ENCODE data around the gene PFKM. TPM values are rescaled to one million over a fixed set of nuclear protein-coding genes. Genes with fewer than 3 reads are reported as not detected.

The PFKM gene
- total RNA-seq, 4 donors from 2014 or later = 55.6 to 71.3 (median 63.4) TPM

GRCh38 chr12:48156652-48157017 lies 37.5 kb downstream of the PFKM start:
- Histone ChIP-seq H3K27me3 (no peaks in the 10 kb centered on the region), H3K36me3 (peaks cover 15 to 18% (median 17%) of the 10 kb centered on the region in 4 donors), H3K4me3 (peak overlapping the region; percentile 68 to 81 (median 74)), H3K4me1 (peaks cover 18 to 34% (median 20%) of the 10 kb centered on the region in 4 donors), H3K9me3 (no peaks in the 10 kb centered on the region), H3K27ac (replicated peaks in 1 of 4) (peak overlapping the region; percentile 79 to 83 (median 81))
- TF ChIP-seq POLR2AphosphoS5 (IDR thresholded peaks at IDR 0.05) (no peak), POLR2A (IDR thresholded peaks at IDR 0.05; ENCODE audit: low read depth) (no peak), EP300 (IDR thresholded peaks at IDR 0.05) (no peak), CTCF (IDR thresholded peaks at IDR 0.05) (no peak)
- WGBS = 23% methylated on average over 8 of the region's 8 CpGs
- no peak for DNase-seq (ENCODE audit: extremely low spot score)
- intact Hi-C loops (cut with DNase I) = loop anchor here (5.0 kb wide), 1 partner anchor 49 kb away; the partner anchor contains the start of gene SENP1

GRCh38 chr12:48157018-48157888 lies 38.1 kb downstream of the PFKM start, which contains the start of gene ASB8:
ASB8 (minus strand) TSS chr12:48157515; CDS start chr12:48153496, 4,019 bp downstream.
- Histone ChIP-seq H3K27ac (replicated peaks in 1 of 4) (peak within 1 kb of the TSS; percentile 79 to 83 (median 81)), H3K4me3 (peak within 1 kb of the TSS; percentile 68 to 81 (median 74)), H3K4me1 (peaks cover 18 to 34% (median 20%) of the 10 kb centered on the region in 4 donors), H3K27me3 (peaks cover 0 to under 1% (median 0%) of the 10 kb centered on the region in 4 donors), H3K9me3 (no peaks in the 10 kb centered on the region), H3K36me3 (peaks cover 9 to 11% (median 11%) of the 10 kb centered on the region in 4 donors)
- intact Hi-C loops (cut with DNase I) = loop anchor here (5.0 kb wide), 1 partner anchor 50 kb away; the partner anchor contains the start of gene SENP1
- peak; percentile 99 for DNase-seq (ENCODE audit: extremely low spot score)
- 0% methylated on average over 24 of the region's 56 CpGs for WGBS
- no peak for TF ChIP-seq POLR2A (IDR thresholded peaks at IDR 0.05; ENCODE audit: low read depth)
- TF ChIP-seq POLR2AphosphoS5 (IDR thresholded peaks at IDR 0.05) = peak; percentile 76 to 95
- peak; percentile 40 to 62 (median 61) for TF ChIP-seq CTCF (IDR thresholded peaks at IDR 0.05)

GRCh38 chr12:48157889-48158370 lies 38.8 kb downstream of the PFKM start:
- 67% methylated on average over 3 of the region's 3 CpGs for WGBS
- Histone ChIP-seq H3K27me3 (peaks cover 0 to 7% (median 0%) of the 10 kb centered on the region in 4 donors), H3K36me3 (peaks cover 3 to 5% (median 4%) of the 10 kb centered on the region in 4 donors), H3K9me3 (no peaks in the 10 kb centered on the region), H3K4me1 (peaks cover 15 to 34% (median 19%) of the 10 kb centered on the region in 4 donors), H3K4me3 (peak overlapping the region; percentile 68 to 81 (median 74)), H3K27ac (replicated peaks in 1 of 4) (peak overlapping the region; percentile 79 to 83 (median 81))
- DNase-seq (ENCODE audit: extremely low spot score) = no peak
- TF ChIP-seq EP300 (IDR thresholded peaks at IDR 0.05) = no peak
- no peak for TF ChIP-seq CTCF (IDR thresholded peaks at IDR 0.05)
- TF ChIP-seq POLR2AphosphoS5 (IDR thresholded peaks at IDR 0.05) = no peak
- TF ChIP-seq POLR2A (IDR thresholded peaks at IDR 0.05; ENCODE audit: low read depth) = no peak
- intact Hi-C loops (cut with DNase I) = loop anchor here (5.0 kb wide), 1 partner anchor 51 kb away; the partner anchor contains the start of gene SENP1

- TF ChIP-seq CTCF (IDR thresholded peaks at IDR 0.05) (no peak), POLR2AphosphoS5 (IDR thresholded peaks at IDR 0.05) (no peak), POLR2A (IDR thresholded peaks at IDR 0.05; ENCODE audit: low read depth) (no peak), EP300 (IDR thresholded peaks at IDR 0.05) (no peak)
- no peak overlapping the region for H3K4me3 ChIP-seq
- no peaks in the 10 kb centered on the region for H3K36me3 ChIP-seq
- intact Hi-C loops (cut with DNase I) = no loop called here
- DNase-seq (ENCODE audit: extremely low spot score) = no peak
- WGBS = 80% methylated on average over 5 of the region's 5 CpGs
- no peak overlapping the region for H3K27ac ChIP-seq (replicated peaks in 1 of 4)
- H3K4me1 ChIP-seq = peaks cover 15 to 23% (median 19%) of the 10 kb centered on the region in 4 donors
- no peaks in the 10 kb centered on the region for H3K9me3 ChIP-seq
- peaks cover 0 to 9% (median 0%) of the 10 kb centered on the region in 4 donors for H3K27me3 ChIP-seq
Measured at GRCh38 chr12:48160046-48160445, 40.9 kb downstream of the PFKM start.
